Smooth muscle cell (in vitro differentiated cells): ENCODE data around the gene ATXN7. TPM values are rescaled to one million over a fixed set of nuclear protein-coding genes. Genes with fewer than 3 reads are reported as not detected.
A peak's percentile ranks its signal among the peaks of the same experiment; 100 is the strongest.

Experiments
- DNase-seq: peaks from one replicate; lab custom pipeline; 2025; ENCODE audit not compliant: unreplicated experiment; lab: John Stamatoyannopoulos, UW
- H2AFZ ChIP-seq: fragments of 200-600 bp; sonication (generic); 2 replicates; pipeline ENCODE4 v1.6.0; 2016; ENCODE audit warnings: antibody characterized with exemption, low read depth, mild to moderate bottlenecking
- H3F3A ChIP-seq: fragments of 200-600 bp; sonication (generic); 2 replicates; pipeline ENCODE4 v1.6.0; 2017; ENCODE audit warnings: antibody characterized with exemption, low read depth
- H3K27ac ChIP-seq: fragments of 200-600 bp; sonication (generic); 2 replicates; pipeline ENCODE4 v1.5.1; 2016; ENCODE audit warnings: low read depth, mild to moderate bottlenecking
- H3K27me3 ChIP-seq: fragments of 200-600 bp; sonication (generic); 2 replicates; pipeline ENCODE4 v1.6.1; 2016; ENCODE audit warnings: low read depth, mild to moderate bottlenecking
- H3K36me3 ChIP-seq: fragments of 200-600 bp; sonication (generic); 2 replicates; pipeline ENCODE4 v1.5.1; 2016; ENCODE audit warnings: low read depth
- H3K4me1 ChIP-seq: fragments of 200-600 bp; sonication (generic); 2 replicates; pipeline ENCODE4 v1.5.1; 2016; ENCODE audit warnings: low read depth
- H3K4me2 ChIP-seq: fragments of 200-600 bp; sonication (generic); 2 replicates; pipeline ENCODE4 v1.6.0; 2016; ENCODE audit warnings: mild to moderate bottlenecking
- H3K4me3 ChIP-seq: fragments of 200-600 bp; sonication (generic); 2 replicates; pipeline ENCODE4 v1.5.1; 2016; ENCODE audit warnings: mild to moderate bottlenecking
- H3K79me2 ChIP-seq: fragments of 200-600 bp; sonication (generic); 2 replicates; pipeline ENCODE4 v1.6.0; 2016; ENCODE audit warnings: low read depth, mild to moderate bottlenecking
- H3K9ac ChIP-seq: fragments of 200-600 bp; sonication (generic); 2 replicates; pipeline ENCODE4 v1.6.0; 2016; ENCODE audit warnings: low read depth
- H3K9me3 ChIP-seq: fragments of 200-600 bp; sonication (generic); replicated peaks from 2 replicates; pipeline ENCODE4 v1.5.1; 2016; ENCODE audit warnings: low read depth
- H4K20me1 ChIP-seq: fragments of 200-600 bp; sonication (generic); 2 replicates; pipeline ENCODE4 v1.6.0; 2016; ENCODE audit warnings: low read depth
- CTCF ChIP-seq: fragments of 200-600 bp; sonication (generic); IDR thresholded peaks from 2 replicates; pipeline ENCODE4 v1.5.1; 2017; ENCODE audit warnings: borderline replicate concordance, mild to moderate bottlenecking, antibody characterized with exemption; ENCODE audit not compliant: insufficient read depth, poor library complexity, severe bottlenecking
- WGBS: methylation state at CpG from one replicate; pipeline ENCODE4 v1.1.7; 2016; ENCODE audit warnings: low lambda C conversion rate; 5-methylcytosine and 5-hydroxymethylcytosine counted together
- polyA plus RNA-seq: library from polyadenylated mRNA; unstranded; fragments of >200 nt; fragmentation: Nextera tagmentation; extraction: Ambion mirVana; gene quantifications from 2 replicates; pipeline ENCODE4 v1.2.1, GENCODE V29; 2016
- total RNA-seq: library from RNA; depleted of rRNA; stranded (reverse); fragments of >200 nt; gene quantifications from 2 replicates; pipeline ENCODE4 v1.2.3, GENCODE V29; 2014

Gene ATXN7
- total and polyA plus RNA-seq, 2 experiments from 2014 or later: 3.6 to 14.1 TPM

GRCh38 chr3:63911873-63912767, 48.5 kb downstream of the ATXN7 start, which contains the start of gene SCAANT1:
TSS of gene SCAANT1 (minus strand) at chr3:63912383.
- TF ChIP-seq CTCF: no peak
- WGBS: under 1% methylated on average over 80 of the region's 115 CpGs
- peak within 1 kb of the TSS; percentile 98 for H3K9ac ChIP-seq
- peak within 1 kb of the TSS; percentile 39 for H2AFZ ChIP-seq
- peaks cover 16% of the 10 kb centered on the region for H3K4me1 ChIP-seq
- H4K20me1 ChIP-seq: peaks cover 38% of the 10 kb centered on the region
- peak within 1 kb of the TSS; percentile 85 for H3K4me3 ChIP-seq
- H3K79me2 ChIP-seq: peaks cover 10% of the 10 kb centered on the region
- no peaks in the 10 kb centered on the region for H3K9me3 ChIP-seq
- peaks cover 5% of the 10 kb centered on the region for H3F3A ChIP-seq
- H3K36me3 ChIP-seq: peaks cover 5% of the 10 kb centered on the region
- peak within 1 kb of the TSS; percentile 93 for H3K27ac ChIP-seq
- H3K4me2 ChIP-seq: peak within 1 kb of the TSS; percentile 93
- DNase-seq: peak; percentile 83
- H3K27me3 ChIP-seq: no peaks in the 10 kb centered on the region

GRCh38 chr3:63912768-63913588, 49.3 kb downstream of the ATXN7 start:
- Histone ChIP-seq H3K79me2 (peaks cover 10% of the 10 kb centered on the region), H3K27ac (peak overlapping the region; percentile 93), H3K4me1 (peaks cover 16% of the 10 kb centered on the region), H3K27me3 (no peaks in the 10 kb centered on the region), H3K9ac (peak overlapping the region; percentile 98), H3K36me3 (peaks cover 5% of the 10 kb centered on the region), H4K20me1 (peaks cover 45% of the 10 kb centered on the region), H3K4me2 (peak overlapping the region; percentile 93), H3F3A (peaks cover 5% of the 10 kb centered on the region), H2AFZ (no peak overlapping the region), H3K4me3 (peak overlapping the region; percentile 85), H3K9me3 (no peaks in the 10 kb centered on the region)
- DNase-seq: peak; percentile 18
- WGBS: 5% methylated on average over 30 of the region's 46 CpGs
- TF ChIP-seq CTCF: no peak

GRCh38 chr3:63914312-63914711, 50.6 kb downstream of the ATXN7 start:
- Histone ChIP-seq H3K4me1 (peaks cover 16% of the 10 kb centered on the region), H3K27ac (peak overlapping the region; percentile 17), H3K79me2 (peaks cover 10% of the 10 kb centered on the region), H3K36me3 (peaks cover 5% of the 10 kb centered on the region), H3K4me3 (no peak overlapping the region), H2AFZ (no peak overlapping the region), H3K9me3 (no peaks in the 10 kb centered on the region), H3F3A (peaks cover 5% of the 10 kb centered on the region), H3K27me3 (no peaks in the 10 kb centered on the region), H4K20me1 (peaks cover 58% of the 10 kb centered on the region), H3K9ac (no peak overlapping the region), H3K4me2 (no peak overlapping the region)
- 89% methylated on average over 5 of the region's 5 CpGs for WGBS
- TF ChIP-seq CTCF: no peak
- DNase-seq: no peak
